OCI-LY7 (cell line): Measurements from ENCODE around the gene SHISA5.

Experiments
- EZH2phosphoT487 ChIP-seq: fragments of 200-600 bp; sonication (generic); IDR thresholded peaks from 2 replicates; pipeline ENCODE4 v1.6.1; 2018; ENCODE audit warnings: low read depth, borderline replicate concordance, mild to moderate bottlenecking, mixed run types, antibody characterized with exemption, low read length, moderate library complexity, mixed read lengths
- TF ChIP-seq, protein P1 (sequence below): fragments of 200-600 bp; sonication (generic); conservative IDR thresholded peaks from 2 replicates; pipeline ENCODE4 v1.5.1; 2014; ENCODE audit warnings: mild to moderate bottlenecking, antibody characterized with exemption, low read length, moderate library complexity, mixed read lengths

- TF ChIP-seq, protein P1, sequence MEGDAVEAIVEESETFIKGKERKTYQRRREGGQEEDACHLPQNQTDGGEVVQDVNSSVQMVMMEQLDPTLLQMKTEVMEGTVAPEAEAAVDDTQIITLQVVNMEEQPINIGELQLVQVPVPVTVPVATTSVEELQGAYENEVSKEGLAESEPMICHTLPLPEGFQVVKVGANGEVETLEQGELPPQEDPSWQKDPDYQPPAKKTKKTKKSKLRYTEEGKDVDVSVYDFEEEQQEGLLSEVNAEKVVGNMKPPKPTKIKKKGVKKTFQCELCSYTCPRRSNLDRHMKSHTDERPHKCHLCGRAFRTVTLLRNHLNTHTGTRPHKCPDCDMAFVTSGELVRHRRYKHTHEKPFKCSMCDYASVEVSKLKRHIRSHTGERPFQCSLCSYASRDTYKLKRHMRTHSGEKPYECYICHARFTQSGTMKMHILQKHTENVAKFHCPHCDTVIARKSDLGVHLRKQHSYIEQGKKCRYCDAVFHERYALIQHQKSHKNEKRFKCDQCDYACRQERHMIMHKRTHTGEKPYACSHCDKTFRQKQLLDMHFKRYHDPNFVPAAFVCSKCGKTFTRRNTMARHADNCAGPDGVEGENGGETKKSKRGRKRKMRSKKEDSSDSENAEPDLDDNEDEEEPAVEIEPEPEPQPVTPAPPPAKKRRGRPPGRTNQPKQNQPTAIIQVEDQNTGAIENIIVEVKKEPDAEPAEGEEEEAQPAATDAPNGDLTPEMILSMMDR, result no peak
- TF ChIP-seq EZH2phosphoT487, result no peak
These were observed 57.4 kb downstream of the SHISA5 start, which contains the start of gene ATRIP for GRCh38 chr3:48446425-48447193.
